ENCODE data around the gene IMP4. TPM values are rescaled to one million over a fixed set of nuclear protein-coding genes. Genes with fewer than 3 reads are reported as not detected.

The IMP4 gene
- total and polyA plus RNA-seq, 2 of the 13 experiments (the other 11 are each of a cell fraction or from before 2014, with no cell fraction given) = 142 to 158 TPM

GRCh38 chr2:130375291-130376266 is 32.9 kb downstream of the IMP4 start:
- DNase-seq (ENCODE audit: low spot score) (no peak), FAIRE-seq (no peak), ATAC-seq (no peak)
- no peak overlapping the region for H3K9ac ChIP-seq (ENCODE audit: insufficient read depth, low read depth, low read length)
- TF ChIP-seq CEBPB (IDR thresholded peaks at IDR 0.05; ENCODE audit: borderline replicate concordance, low read depth, low read length) (peak; percentile 60; the same call in 1 of the 2 replicates), SMARCE1 (IDR thresholded peaks at IDR 0.05; ENCODE audit: borderline replicate concordance) (no peak)
- H3K4me3 ChIP-seq (replicated peaks in 1 of 3; ENCODE audit: insufficient read depth in 1 of 3, low read depth in 2 of 3, low read length in 3 of 3) = no peak overlapping the region
- peaks cover 2 to 3% of the 10 kb centered on the region in 2 experiments; a peak in 2 of 5 replicates for H3K36me3 ChIP-seq (replicated peaks in 1 of 2; ENCODE audit: control insufficient read depth in 1 of 2, insufficient read depth in 2 of 2, low read length in 2 of 2)
- BruUV-seq (replicated peaks) = no TSS peak
- intact Hi-C loops (cut with micrococcal nuclease; ENCODE audit: unreplicated experiment) (no loop called here), in situ Hi-C loops (cut with HindIII; ENCODE audit: extremely low pct_ligation_motif_present, low pct_unique_long_range_greater_than_20kb) (no loop called here)
- H3K4me1 ChIP-seq (ENCODE audit: insufficient read depth, low read length) = no peaks in the 10 kb centered on the region
- no peak overlapping the region for H3K27ac ChIP-seq (ENCODE audit: extremely low read length, insufficient read depth, low read length)
- H3K4me2 ChIP-seq (ENCODE audit: low read depth, low read length) = no peak overlapping the region
- H3K27me3 ChIP-seq (ENCODE audit: control insufficient read depth in 1 of 2, insufficient read depth in 2 of 2, low read length in 2 of 2) = peaks cover 2 to 4% of the 10 kb centered on the region in 2 experiments; a peak in 4 of 5 replicates
- H3K9me3 ChIP-seq (ENCODE audit: low read length) = no peaks in the 10 kb centered on the region
- ChIA-PET POLR2A (interaction anchor here (2.2 kb wide), 1 partner anchor 20 kb away, joined by 5 read pairs; no protein-coding TSS in a partner anchor), CTCF (ENCODE audit: low intra/inter-chr PET ratio, low total read pairs) (no interaction called here)
- H4K20me1 ChIP-seq (ENCODE audit: insufficient read depth, low read length) = no peaks in the 10 kb centered on the region
- 84% methylated on average over 19 of the region's 19 CpGs for WGBS (ENCODE audit: low lambda C conversion rate)
- no peaks in the 10 kb centered on the region for H3K79me2 ChIP-seq (ENCODE audit: insufficient read depth, low read length)
- no peak overlapping the region for H2AFZ ChIP-seq (ENCODE audit: low read length)

GRCh38 chr2:130376433-130377293 is 34.0 kb downstream of the IMP4 start:
- ChIA-PET POLR2A (interaction anchor here (2.2 kb wide), 1 partner anchor 21 kb away, joined by 5 read pairs; no protein-coding TSS in a partner anchor), CTCF (ENCODE audit: low intra/inter-chr PET ratio, low total read pairs) (no interaction called here)
- Histone ChIP-seq H3K27ac (ENCODE audit: extremely low read length, insufficient read depth, low read length) (no peak overlapping the region), H3K4me2 (ENCODE audit: low read depth, low read length) (no peak overlapping the region), H3K27me3 (ENCODE audit: control insufficient read depth in 1 of 2, insufficient read depth in 2 of 2, low read length in 2 of 2) (peaks cover 4 to 15% of the 10 kb centered on the region in 2 experiments; a peak in 4 of 5 replicates), H3K4me3 (replicated peaks in 1 of 3; ENCODE audit: insufficient read depth in 1 of 3, low read depth in 2 of 3, low read length in 3 of 3) (no peak overlapping the region), H2AFZ (ENCODE audit: low read length) (no peak overlapping the region), H4K20me1 (ENCODE audit: insufficient read depth, low read length) (no peaks in the 10 kb centered on the region), H3K79me2 (ENCODE audit: insufficient read depth, low read length) (no peaks in the 10 kb centered on the region), H3K9ac (ENCODE audit: insufficient read depth, low read depth, low read length) (no peak overlapping the region), H3K4me1 (ENCODE audit: insufficient read depth, low read length) (no peaks in the 10 kb centered on the region), H3K9me3 (ENCODE audit: low read length) (no peaks in the 10 kb centered on the region), H3K36me3 (replicated peaks in 1 of 2; ENCODE audit: control insufficient read depth in 1 of 2, insufficient read depth in 2 of 2, low read length in 2 of 2) (no peaks in the 10 kb centered on the region)
- WGBS (ENCODE audit: low lambda C conversion rate) = 29% methylated on average over 10 of the region's 11 CpGs
- no TSS peak for BruUV-seq (replicated peaks)
- peak; percentile 74 for FAIRE-seq
- ATAC-seq = peak; percentile 82
- peak; percentile 26 for DNase-seq (ENCODE audit: low spot score)
- intact Hi-C loops (cut with micrococcal nuclease; ENCODE audit: unreplicated experiment) (no loop called here), in situ Hi-C loops (cut with HindIII; ENCODE audit: extremely low pct_ligation_motif_present, low pct_unique_long_range_greater_than_20kb) (no loop called here)
- TF ChIP-seq XRCC5 (optimal IDR thresholded peaks at IDR 0.05; ENCODE audit: low read length) (peak; percentile 45), STAG1 (CRISPR knock-in tag; IDR thresholded peaks at IDR 0.05) (peak; percentile 28; the same call in 1 of the 2 replicates), ELF1 (CRISPR knock-in tag; IDR thresholded peaks at IDR 0.05) (no peak), ZIK1 (CRISPR knock-in tag; IDR thresholded peaks at IDR 0.05; ENCODE audit: borderline replicate concordance, low read depth) (no peak), CTCF (CRISPR knock-in tag; IDR thresholded peaks at IDR 0.05) (peak; percentile 46), NCOA1 (CRISPR knock-in tag; IDR thresholded peaks at IDR 0.05) (no peak), SMC3 (IDR thresholded peaks at IDR 0.05; ENCODE audit: low read length) (peak; percentile 39; the same call in 1 of the 2 replicates), ZC3H4 (CRISPR knock-in tag; IDR thresholded peaks at IDR 0.05; ENCODE audit: borderline replicate concordance) (no peak)
